Activated T-cell treated with anti-CD3 and anti-CD28 coated beads, Interleukin-2, amount 50 U/mL, for 72 hours (primary cell): ENCODE measurements around the gene NOL4L. TPM values are rescaled to one million over a fixed set of nuclear protein-coding genes. Genes with fewer than 3 reads are reported as not detected.
"Not testable (repeated sequence)": the region's sequence is repeated elsewhere in the genome, so short reads cannot be mapped to it uniquely, and the experiment has no call there.

ENCODE experiments used
- ATAC-seq, 2 donors: fragments of 150-1000 bp; cut with Tn5 transposase; replicated peaks in 1 of 2; 2 replicates each; pipeline ENCODE4 v1.10.0; 2021; ENCODE audit warnings: moderate library complexity in 2 of 2, mild to moderate bottlenecking in 1 of 2
- DNase-seq, 2 donors: peaks; one replicate each; pipeline ENCODE4 v3.0.0; 2021 to 2022; ENCODE audit warnings: mixed read lengths in 1 of 2
- H3K27ac Mint-ChIP-seq: one replicate; pipeline ENCODE4 v1.8.0; 2022; ENCODE audit warnings: mild to moderate bottlenecking, moderate library complexity, mixed read lengths
- H3K27me3 Mint-ChIP-seq: one replicate; pipeline ENCODE4 v1.8.0; 2022; ENCODE audit warnings: low read depth, mixed read lengths
- H3K36me3 Mint-ChIP-seq, 2 donors: one replicate each; pipeline ENCODE4 v1.8.0; 2022; ENCODE audit warnings: mixed read lengths in 2 of 2, mild to moderate bottlenecking in 1 of 2; ENCODE audit not compliant: insufficient read depth in 2 of 2
- H3K4me1 Mint-ChIP-seq: one replicate; pipeline ENCODE4 v1.8.0; 2022; ENCODE audit warnings: low read depth, mixed read lengths
- H3K4me3 Mint-ChIP-seq, 2 donors: one replicate each; pipeline ENCODE4 v1.8.0; 2022; ENCODE audit warnings: mild to moderate bottlenecking in 2 of 2, mixed read lengths in 2 of 2, moderate library complexity in 2 of 2
- H3K9me3 Mint-ChIP-seq, 2 donors: one replicate each; pipeline ENCODE4 v1.8.0; 2022; ENCODE audit warnings: mixed read lengths in 2 of 2
- total RNA-seq, 2 donors: library from RNA; stranded (reverse); gene quantifications; one replicate each; pipeline ENCODE4 v1.2.3, GENCODE V29; 2022

Gene NOL4L
- total RNA-seq, 2 donors from 2014 or later: 28.2 to 30.0 TPM

DNA sequence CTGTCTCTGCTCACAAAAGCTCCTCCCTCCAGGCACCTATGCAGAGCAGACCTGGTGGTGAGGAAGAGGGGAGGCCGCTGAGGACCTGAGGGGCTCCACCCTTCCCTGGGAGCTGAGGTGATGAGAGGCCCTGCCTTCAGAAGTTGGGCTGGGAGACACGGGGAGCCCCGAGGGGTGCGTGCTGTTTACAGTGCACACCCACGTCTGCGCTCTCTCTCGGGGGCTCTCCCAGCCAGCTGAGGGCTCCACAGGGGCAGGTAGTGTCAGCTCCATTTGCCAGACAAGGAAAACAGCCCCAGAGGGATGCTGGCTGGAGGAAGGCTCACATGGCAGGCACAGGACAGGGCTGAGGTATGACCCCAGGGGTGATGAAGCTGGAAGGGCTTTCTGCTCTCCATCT, 13.5 kb upstream of the NOL4L start:
- Mint-ChIP-seq H3K9me3 (no peaks in the 10 kb centered on the region), H3K4me3 (no peak overlapping the region), H3K27ac (no peak overlapping the region), H3K27me3 (no peaks in the 10 kb centered on the region), H3K4me1 (peaks cover 13% of the 10 kb centered on the region), H3K36me3 (no peaks in the 10 kb centered on the region)
- ATAC-seq (no peak), DNase-seq (no peak)

DNA sequence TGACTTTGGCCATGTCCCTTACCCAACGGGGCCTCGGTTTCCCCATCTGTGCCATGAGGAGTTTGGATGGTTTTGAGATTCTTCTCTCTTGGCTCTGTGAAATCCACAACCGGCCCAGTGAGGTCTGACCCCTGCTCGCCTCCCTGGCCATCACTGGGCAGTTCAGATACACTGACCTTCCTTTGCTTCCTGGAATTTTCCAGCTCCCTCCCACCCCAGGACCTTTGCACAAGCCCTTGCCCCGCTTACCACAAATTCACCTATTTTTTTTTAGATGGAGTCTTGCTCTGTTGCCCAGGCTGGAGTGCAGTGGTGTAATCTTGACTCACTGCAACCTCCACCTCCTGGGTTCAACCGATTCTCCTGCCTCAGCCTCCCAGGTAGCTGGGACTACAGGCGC, 12.6 kb upstream of the NOL4L start:
- ATAC-seq (no peak), DNase-seq (no peak)
- no peaks in the 10 kb centered on the region for H3K27me3 Mint-ChIP-seq
- H3K4me1 Mint-ChIP-seq: peaks cover 18% of the 10 kb centered on the region
- no peak overlapping the region for H3K4me3 Mint-ChIP-seq
- H3K36me3 Mint-ChIP-seq: no peaks in the 10 kb centered on the region
- H3K9me3 Mint-ChIP-seq: no peaks in the 10 kb centered on the region
- H3K27ac Mint-ChIP-seq: no peak overlapping the region

DNA sequence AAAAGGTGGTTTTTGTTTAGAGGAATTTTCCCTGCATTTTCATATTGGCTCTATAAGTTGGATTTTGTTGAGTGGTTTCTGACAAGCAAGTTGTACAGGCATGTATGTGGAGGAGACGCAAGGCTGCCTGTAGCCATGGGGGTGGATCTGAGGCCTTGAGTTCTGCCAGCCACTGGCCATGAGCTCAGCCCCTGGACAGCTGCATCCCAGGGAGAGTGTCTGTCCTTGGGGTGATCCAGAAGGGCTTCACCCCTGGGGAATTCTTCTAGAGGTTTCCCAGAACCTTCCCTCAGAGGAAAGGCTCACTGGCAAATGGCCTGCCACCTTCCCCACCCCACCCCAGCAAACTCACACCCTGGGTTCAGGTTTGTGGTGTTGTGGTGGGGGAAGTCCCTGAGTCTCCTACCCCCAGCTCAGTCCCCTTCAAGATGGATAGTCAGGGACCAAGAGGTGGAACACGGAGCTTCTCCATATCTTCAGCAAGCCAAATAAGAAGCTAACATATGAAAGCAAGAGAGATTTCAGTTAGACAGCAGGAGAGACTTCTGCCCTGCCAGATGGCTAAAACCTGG, 11.6 kb upstream of the NOL4L start:
- Mint-ChIP-seq H3K4me3 (no peak overlapping the region), H3K27me3 (no peaks in the 10 kb centered on the region), H3K9me3 (no peaks in the 10 kb centered on the region), H3K27ac (no peak overlapping the region), H3K36me3 (no peaks in the 10 kb centered on the region), H3K4me1 (peaks cover 18% of the 10 kb centered on the region)
- DNase-seq (no peak), ATAC-seq (no peak)

DNA sequence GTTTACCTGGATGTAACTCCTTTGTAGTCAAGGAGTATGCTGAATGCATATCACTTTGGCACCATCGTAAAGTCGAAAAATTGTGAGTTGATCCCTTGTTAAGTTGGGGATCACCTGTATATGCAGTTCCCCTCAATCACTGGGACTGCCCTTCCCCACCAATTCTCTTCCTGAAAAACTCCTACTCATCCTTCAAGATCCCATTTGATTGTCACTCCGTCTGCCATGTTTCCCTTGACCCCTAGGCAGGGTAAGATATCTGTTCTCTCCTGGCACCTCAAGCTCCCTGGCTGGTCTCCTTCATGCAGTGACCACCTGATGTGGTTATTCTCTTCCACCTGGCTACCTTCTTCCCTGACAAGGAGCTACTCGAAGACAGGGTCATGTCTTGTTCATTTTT, 10.0 kb upstream of the NOL4L start:
- peaks cover 18% of the 10 kb centered on the region for H3K4me1 Mint-ChIP-seq
- no peak for DNase-seq
- ATAC-seq: no peak
- no peak overlapping the region for H3K4me3 Mint-ChIP-seq
- H3K27me3 Mint-ChIP-seq: no peaks in the 10 kb centered on the region
- H3K27ac Mint-ChIP-seq: no peak overlapping the region
- H3K9me3 Mint-ChIP-seq: no peaks in the 10 kb centered on the region
- no peaks in the 10 kb centered on the region for H3K36me3 Mint-ChIP-seq

DNA sequence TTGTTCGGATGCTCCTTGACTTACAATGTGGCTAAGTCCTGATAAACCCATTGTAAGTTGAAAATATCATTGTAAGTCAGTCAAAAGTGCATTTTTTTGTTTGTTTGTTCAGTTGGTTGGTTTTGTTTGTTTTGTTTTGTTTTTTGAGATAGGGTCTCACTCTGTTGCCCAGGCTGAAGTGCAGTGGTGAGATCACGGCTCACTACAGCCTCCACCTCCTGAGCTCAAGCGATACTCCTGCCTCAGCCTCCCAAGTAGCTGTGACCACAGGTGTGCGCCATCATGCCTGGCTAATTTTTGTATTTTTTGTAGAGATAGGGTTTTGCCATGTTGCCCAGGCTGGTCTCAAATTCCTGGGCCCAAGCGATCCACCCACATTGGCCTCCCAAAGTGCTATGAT, 9.5 kb upstream of the NOL4L start:
- H3K9me3 Mint-ChIP-seq, H3K36me3 Mint-ChIP-seq, H3K27me3 Mint-ChIP-seq, H3K4me3 Mint-ChIP-seq, H3K27ac Mint-ChIP-seq, ATAC-seq, DNase-seq: not testable (repeated sequence)
- peaks cover 18% of the 10 kb centered on the region for H3K4me1 Mint-ChIP-seq

DNA sequence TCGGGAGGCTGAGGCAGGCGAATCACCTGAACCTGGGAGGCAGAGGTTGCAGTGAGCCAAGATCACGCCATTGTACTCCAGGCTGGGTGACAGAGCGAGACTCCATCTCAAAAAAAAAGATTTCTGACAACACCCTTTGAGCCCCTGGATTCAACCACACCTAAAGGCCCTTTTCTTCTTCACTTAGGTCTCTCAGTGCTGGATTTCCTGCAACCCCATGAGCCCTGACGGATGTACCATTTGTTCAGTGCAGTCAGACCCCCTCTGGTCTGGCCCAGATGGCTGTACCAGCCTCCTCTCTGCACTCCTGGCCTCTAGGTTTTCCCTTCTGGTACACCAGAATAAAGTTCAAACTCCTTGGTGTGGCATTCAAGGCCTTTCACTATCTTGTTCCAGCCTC, 9.1 kb upstream of the NOL4L start:
- Mint-ChIP-seq H3K9me3 (no peaks in the 10 kb centered on the region), H3K36me3 (no peaks in the 10 kb centered on the region), H3K4me3 (no peak overlapping the region), H3K27me3 (no peaks in the 10 kb centered on the region), H3K4me1 (peaks cover 18% of the 10 kb centered on the region), H3K27ac (no peak overlapping the region)
- ATAC-seq (no peak), DNase-seq (no peak)

DNA sequence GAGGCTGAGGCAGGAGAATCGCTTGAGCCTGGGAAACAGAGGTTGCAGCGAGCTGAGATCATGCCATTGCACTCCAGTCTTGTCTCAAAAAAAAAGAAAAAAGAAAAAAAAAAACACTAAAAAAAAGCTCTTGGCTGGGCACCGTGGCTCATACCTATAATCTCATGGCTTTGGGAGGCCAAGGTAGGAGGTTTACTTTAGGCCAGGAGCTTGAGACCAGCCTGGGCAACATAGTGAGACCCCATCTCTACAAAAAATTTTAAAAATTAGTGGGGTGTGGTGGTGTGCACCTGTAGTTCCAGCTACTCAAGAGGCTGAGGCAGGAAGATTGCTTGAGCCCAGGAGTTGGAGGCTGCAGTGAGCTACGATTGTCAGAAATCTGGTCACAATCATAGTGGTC, 7.5 kb upstream of the NOL4L start:
- H3K27ac Mint-ChIP-seq, H3K27me3 Mint-ChIP-seq, DNase-seq, H3K4me3 Mint-ChIP-seq, ATAC-seq, H3K9me3 Mint-ChIP-seq, H3K36me3 Mint-ChIP-seq: not testable (repeated sequence)
- peaks cover 24% of the 10 kb centered on the region for H3K4me1 Mint-ChIP-seq

DNA sequence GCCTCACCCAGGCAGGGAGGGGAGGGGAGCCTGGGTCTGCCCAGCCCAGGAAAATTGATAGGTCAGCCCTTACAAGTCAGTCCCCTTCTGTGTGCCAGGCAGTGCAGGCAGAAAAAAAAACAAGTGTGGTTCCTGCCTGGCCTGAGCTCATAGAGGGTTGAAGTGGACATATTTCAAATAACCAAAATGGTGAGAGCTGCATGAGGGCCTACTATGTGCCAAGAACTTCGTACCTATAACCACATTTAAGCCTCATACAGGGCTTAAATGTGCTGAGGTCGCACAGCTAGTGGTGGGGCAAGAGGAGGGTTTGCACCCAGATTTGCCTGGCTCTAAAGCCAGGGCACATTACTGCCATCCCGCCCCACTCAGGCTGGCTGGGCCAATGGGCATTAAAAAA, 6.9 kb upstream of the NOL4L start:
- Mint-ChIP-seq H3K36me3 (no peaks in the 10 kb centered on the region), H3K4me1 (peaks cover 30% of the 10 kb centered on the region), H3K27ac (no peak overlapping the region), H3K9me3 (no peaks in the 10 kb centered on the region), H3K27me3 (peaks cover 8% of the 10 kb centered on the region), H3K4me3 (no peak overlapping the region)
- no peak for ATAC-seq
- DNase-seq: no peak

DNA sequence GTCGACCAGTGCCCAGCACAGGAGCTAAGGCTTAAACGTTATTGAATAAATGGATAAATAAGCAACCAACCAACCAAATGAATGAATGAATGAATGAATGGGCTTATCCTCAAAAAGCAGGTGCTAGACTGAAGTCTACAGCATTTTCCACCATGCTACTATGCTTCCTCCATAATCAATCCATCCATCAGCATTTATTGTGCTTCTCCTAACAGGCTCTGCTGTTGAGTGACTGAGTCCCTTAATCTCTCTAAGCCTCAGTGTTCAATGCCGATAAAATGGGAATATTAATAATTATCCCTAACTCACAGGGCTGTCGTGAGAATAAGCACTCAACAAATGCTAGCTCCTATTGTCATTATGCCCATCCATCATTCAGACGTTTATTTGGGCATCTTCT, 4.6 kb upstream of the NOL4L start:
- H3K27me3 Mint-ChIP-seq: peaks cover 15% of the 10 kb centered on the region
- no peak for ATAC-seq
- H3K9me3 Mint-ChIP-seq: no peaks in the 10 kb centered on the region
- no peak overlapping the region for H3K4me3 Mint-ChIP-seq
- H3K36me3 Mint-ChIP-seq: peaks cover 2 to 3% of the 10 kb centered on the region in 2 donors
- DNase-seq: no peak
- peaks cover 41% of the 10 kb centered on the region for H3K4me1 Mint-ChIP-seq
- H3K27ac Mint-ChIP-seq: no peak overlapping the region

DNA sequence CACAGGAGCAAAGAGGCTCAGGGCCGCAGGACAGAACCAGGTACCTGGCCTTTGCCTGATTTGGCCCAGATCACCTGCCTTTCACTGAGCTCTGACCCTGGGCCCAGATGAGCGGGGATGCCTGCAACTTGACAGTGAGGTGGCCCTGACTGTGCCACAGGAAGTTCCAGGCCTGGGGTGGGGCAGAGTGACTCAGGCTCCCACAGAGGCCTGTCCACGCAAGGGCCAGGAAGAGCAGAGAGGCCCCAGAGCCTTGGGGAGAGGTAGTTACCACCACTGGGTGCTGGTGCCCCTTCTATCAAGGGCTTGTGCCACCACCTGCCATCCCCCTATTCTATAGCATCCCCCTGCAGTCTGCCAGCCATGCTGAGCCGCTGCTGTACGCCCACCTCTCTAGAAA, 4.1 kb upstream of the NOL4L start:
- Mint-ChIP-seq H3K27me3 (peaks cover 15% of the 10 kb centered on the region), H3K4me1 (peaks cover 39% of the 10 kb centered on the region), H3K4me3 (no peak overlapping the region), H3K27ac (no peak overlapping the region), H3K9me3 (no peaks in the 10 kb centered on the region), H3K36me3 (peaks cover 2 to 3% of the 10 kb centered on the region in 2 donors)
- DNase-seq (no peak), ATAC-seq (no peak)

DNA sequence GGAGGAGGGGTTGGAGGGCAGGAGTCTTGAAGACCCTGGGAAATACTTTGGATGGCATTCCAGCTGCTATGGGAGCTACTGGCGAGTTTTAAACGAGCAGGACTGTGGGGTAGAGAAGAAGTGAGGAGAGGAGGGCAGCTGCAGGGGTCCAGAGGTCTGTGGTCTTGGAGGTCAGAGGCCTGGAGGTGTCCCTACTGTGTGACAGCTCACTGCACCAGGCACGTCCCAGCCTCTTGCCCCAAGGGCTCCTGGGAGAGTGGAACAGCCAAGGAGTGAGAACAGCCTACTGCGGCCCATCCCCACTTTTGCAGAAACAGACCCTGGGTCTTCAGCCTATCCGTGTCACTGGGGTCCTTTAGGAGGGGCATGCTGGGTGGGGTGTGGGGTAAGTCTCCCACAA, 2.9 kb upstream of the NOL4L start:
- Mint-ChIP-seq H3K36me3 (peaks cover 2 to 3% of the 10 kb centered on the region in 2 donors), H3K4me3 (no peak overlapping the region), H3K27ac (no peak overlapping the region), H3K4me1 (peaks cover 27% of the 10 kb centered on the region), H3K9me3 (no peaks in the 10 kb centered on the region), H3K27me3 (peaks cover 15% of the 10 kb centered on the region)
- DNase-seq (no peak), ATAC-seq (no peak)

DNA sequence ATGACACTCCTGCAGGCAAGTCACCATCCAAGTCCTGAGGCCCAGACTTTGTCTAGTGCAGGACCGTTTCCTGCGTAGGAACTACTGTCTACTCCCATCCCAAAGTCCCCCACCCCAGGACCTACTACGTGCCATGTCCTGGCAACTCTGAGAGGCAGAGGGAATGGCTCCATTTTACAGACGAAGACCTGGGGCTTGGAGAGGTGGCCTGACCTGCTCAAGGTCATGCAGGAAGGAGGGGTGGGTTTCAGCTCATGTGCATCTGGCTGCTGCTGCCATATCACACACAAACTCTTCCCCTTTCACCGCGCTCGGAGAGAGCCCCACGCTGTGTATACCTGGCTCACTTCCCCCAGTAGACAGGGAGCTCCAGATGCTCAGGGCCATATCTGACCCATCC, 1.2 kb upstream of the NOL4L start:
- peak overlapping the region; percentile 80 to 97 for H3K4me3 Mint-ChIP-seq
- H3K36me3 Mint-ChIP-seq: peaks cover 2 to 3% of the 10 kb centered on the region in 2 donors
- peaks cover 37% of the 10 kb centered on the region for H3K4me1 Mint-ChIP-seq
- no peak for ATAC-seq
- H3K27me3 Mint-ChIP-seq: peaks cover 15% of the 10 kb centered on the region
- H3K27ac Mint-ChIP-seq: no peak overlapping the region
- H3K9me3 Mint-ChIP-seq: no peaks in the 10 kb centered on the region
- DNase-seq: no peak

DNA sequence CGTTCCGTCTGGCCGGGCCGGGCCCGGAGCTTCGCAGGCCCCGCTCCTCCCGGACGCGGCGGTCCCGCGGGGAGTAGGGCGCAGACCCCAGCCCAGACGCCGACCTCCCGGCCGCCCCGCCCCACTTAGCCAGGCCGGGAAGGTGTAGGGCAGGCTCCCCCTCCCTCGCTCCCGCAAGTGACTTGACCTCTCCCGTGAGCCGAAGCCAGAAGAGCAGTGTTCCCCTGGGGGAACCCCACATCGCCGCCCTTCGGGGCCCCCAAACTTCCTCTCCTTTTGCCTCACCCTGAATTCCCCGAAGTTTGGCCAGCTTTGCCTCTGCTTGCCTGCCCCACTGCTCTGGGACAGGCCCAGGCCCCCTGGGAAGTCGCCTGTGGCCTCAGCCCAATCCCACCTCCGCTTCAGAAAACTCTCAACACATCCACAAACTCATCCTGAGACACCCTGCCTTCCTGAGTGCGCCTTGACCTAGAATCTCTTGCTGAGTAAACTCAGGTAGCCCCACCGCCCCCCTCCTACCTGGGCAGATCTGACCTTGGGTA, 524 bp upstream of the NOL4L start:
- ATAC-seq (peak; percentile 11 to 23), DNase-seq (peak; percentile 45 to 51)
- H3K36me3 Mint-ChIP-seq: peaks cover 2 to 3% of the 10 kb centered on the region in 2 donors
- H3K9me3 Mint-ChIP-seq: no peaks in the 10 kb centered on the region
- peaks cover 44% of the 10 kb centered on the region for H3K4me1 Mint-ChIP-seq
- H3K27ac Mint-ChIP-seq: peak overlapping the region; percentile 81
- peaks cover 15% of the 10 kb centered on the region for H3K27me3 Mint-ChIP-seq
- H3K4me3 Mint-ChIP-seq: peak overlapping the region; percentile 80 to 97

DNA sequence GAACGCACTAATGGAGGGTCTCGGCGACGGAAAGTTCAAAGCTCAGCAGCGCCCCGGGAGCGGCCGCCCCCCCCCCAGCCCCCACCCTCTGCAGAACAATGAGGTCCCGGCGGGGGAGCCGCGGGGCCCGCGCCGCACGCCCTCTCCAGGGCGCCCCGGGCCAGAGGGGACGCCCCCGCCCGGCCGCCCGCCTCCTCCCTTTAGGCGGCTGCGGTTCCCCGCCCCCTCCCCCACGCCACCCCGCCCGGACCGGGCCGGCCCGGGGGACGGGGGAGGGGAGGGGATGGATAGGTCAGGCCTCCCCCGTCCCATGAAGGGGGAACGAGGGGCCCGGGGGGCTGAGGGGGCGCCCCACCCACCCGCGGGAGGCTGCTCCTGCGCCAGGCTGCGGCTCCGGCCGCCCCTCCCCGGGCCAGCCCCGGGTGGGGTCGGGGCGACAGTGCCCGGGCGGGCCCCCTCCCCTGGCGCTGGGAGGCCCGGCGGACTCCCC, 1.5 kb downstream of the NOL4L start:
- H3K27me3 Mint-ChIP-seq: peaks cover 15% of the 10 kb centered on the region
- peak in 1 of 2 donors; percentile 32 for DNase-seq
- H3K27ac Mint-ChIP-seq: no peak overlapping the region
- peaks cover 2 to 3% of the 10 kb centered on the region in 2 donors for H3K36me3 Mint-ChIP-seq
- H3K4me1 Mint-ChIP-seq: peaks cover 63% of the 10 kb centered on the region
- no peaks in the 10 kb centered on the region for H3K9me3 Mint-ChIP-seq
- H3K4me3 Mint-ChIP-seq: no peak overlapping the region
- ATAC-seq: peak; percentile 11 to 16
